ENCODE measurements around the gene CPTP. TPM values are rescaled to one million over a fixed set of nuclear protein-coding genes. Genes with fewer than 3 reads are reported as not detected.

The CPTP gene
- 10 to 100 TPM in 4 of 5 donors, 1 to 10 TPM in 1; 9.4 to 22.0 (median 12.4) TPM for polyA plus RNA-seq (ENCODE audit: insufficient read depth in 1 of 5, insufficient read length in 5 of 5, low replicate concordance in 1 of 5)
- long read RNA-seq, donor 1, transcript CPTP-201 (3 exons, 2,190 nt) = major isoform, 11 of 26 reads
- long read RNA-seq, donor 1, partial matches to known transcripts = 11 of 26 reads
- long read RNA-seq, donor 1, other reads (novel, unspliced or antisense) = 0 of 26 reads
- long read RNA-seq, donor 2, transcript CPTP-202 (2 exons, 1,101 nt) = major isoform, 5 of 9 reads
- long read RNA-seq, donor 2, partial matches to known transcripts = 0 of 9 reads
- long read RNA-seq, donor 2, other reads (novel, unspliced or antisense) = 0 of 9 reads
- long read RNA-seq, donor 3, transcript CPTP-201 (3 exons, 2,190 nt) = major isoform, 6 of 87 reads
- long read RNA-seq, donor 3, partial matches to known transcripts = 53 of 87 reads
- long read RNA-seq, donor 3, other reads (novel, unspliced or antisense) = 25 of 87 reads
- long read RNA-seq, donor 4, partial matches to known transcripts = 0 of 7 reads
- long read RNA-seq, donor 4, other reads (novel, unspliced or antisense) = 0 of 7 reads
- long read RNA-seq, donor 5, transcript CPTP-202 (2 exons, 1,101 nt) = major isoform, 7 of 13 reads
- long read RNA-seq, donor 5, transcript CPTP-201 (3 exons, 2,190 nt) = minor isoform, 6 of 13 reads
- long read RNA-seq, donor 5, partial matches to known transcripts = 0 of 13 reads
- long read RNA-seq, donor 5, other reads (novel, unspliced or antisense) = 0 of 13 reads
- long read RNA-seq, donor 6, transcript CPTP-201 (3 exons, 2,190 nt) = major isoform, 10 of 14 reads
- long read RNA-seq, donor 6, partial matches to known transcripts = 0 of 14 reads
- long read RNA-seq, donor 6, other reads (novel, unspliced or antisense) = 0 of 14 reads
- long read RNA-seq, donor 7, transcript CPTP-202 (2 exons, 1,101 nt) = minor isoform, 5 of 17 reads
- long read RNA-seq, donor 7, transcript CPTP-201 (3 exons, 2,190 nt) = major isoform, 12 of 17 reads
- long read RNA-seq, donor 7, partial matches to known transcripts = 0 of 17 reads
- long read RNA-seq, donor 7, other reads (novel, unspliced or antisense) = 0 of 17 reads
- long read RNA-seq, donor 8, partial matches to known transcripts = 0 of 6 reads
- long read RNA-seq, donor 8, other reads (novel, unspliced or antisense) = 0 of 6 reads

DNA sequence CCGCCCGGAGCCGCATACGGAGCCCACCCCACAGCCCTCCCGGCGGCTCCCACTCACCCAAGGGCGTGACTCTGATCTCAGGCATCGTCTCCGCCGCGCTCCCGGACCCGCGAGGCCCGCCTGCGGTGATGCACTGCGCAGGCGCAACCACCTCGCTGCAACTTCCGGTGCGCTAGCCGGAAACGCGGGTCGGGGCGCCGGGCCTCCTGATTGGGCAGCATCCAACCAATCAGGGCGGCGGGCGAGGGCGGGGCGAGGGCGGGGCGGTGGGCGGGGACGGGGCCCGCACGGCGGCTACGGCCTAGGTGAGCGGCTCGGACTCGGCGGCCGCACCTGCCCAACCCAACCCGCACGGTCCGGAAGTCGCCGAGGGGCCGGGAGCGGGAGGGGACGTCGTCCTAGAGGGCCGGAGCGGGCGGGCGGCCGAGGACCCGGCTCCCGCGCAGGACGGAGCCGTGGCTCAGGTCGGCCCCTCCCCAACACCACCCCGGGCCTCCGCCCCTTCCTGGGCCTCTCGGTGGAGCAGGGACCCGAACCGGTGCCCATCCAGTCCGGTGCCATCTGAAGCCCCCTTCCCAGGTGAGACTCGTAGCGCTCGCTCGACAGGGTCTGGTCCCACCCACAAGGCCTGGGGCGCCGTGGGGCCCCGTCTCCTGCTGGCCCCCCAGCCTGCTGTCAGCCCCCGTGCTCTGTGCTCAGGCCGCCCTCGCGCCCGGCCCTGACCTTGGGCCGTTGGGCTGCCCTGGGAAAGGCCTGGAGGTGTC lies at the start of gene CPTP, which contains the start of gene INTS11:
TSS of gene CPTP (plus strand) at position 279 of the 764 bp plus-strand sequence. CDS start 2,109 bp downstream, outside the sequence.
TSS of gene INTS11 (minus strand) at position 137 of the 764 bp plus-strand sequence. CDS start at position 85, 52 bp downstream.
- peak; percentile 89 to 90 for DNase-seq

GRCh38 chr1:1274931-1275431 lies 49.6 kb upstream of the CPTP start:
- no peak for DNase-seq

DNA sequence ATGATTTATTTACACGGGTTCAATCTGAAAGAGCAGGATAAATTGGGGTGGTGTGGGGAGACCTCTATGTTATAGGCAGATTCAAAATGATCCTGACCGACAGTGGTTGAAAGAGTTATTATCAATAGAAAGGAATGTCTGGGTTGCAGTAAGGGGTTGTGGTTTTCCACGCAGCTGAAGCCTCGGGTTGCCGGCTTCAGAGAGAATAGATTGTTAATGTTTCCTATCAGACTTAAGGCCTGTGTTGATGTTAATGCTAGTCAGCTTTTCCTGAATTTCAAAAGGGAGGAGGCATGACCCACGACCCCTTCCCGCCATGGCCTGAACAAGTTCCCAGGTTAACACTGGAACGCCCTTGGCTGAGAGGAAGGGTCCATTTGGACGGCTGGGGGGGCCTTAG lies 48.8 kb upstream of the CPTP start:
- no peak for DNase-seq

- DNase-seq = no peak
Observed at GRCh38 chr1:1278620-1279019, 46.0 kb upstream of the CPTP start.

DNA sequence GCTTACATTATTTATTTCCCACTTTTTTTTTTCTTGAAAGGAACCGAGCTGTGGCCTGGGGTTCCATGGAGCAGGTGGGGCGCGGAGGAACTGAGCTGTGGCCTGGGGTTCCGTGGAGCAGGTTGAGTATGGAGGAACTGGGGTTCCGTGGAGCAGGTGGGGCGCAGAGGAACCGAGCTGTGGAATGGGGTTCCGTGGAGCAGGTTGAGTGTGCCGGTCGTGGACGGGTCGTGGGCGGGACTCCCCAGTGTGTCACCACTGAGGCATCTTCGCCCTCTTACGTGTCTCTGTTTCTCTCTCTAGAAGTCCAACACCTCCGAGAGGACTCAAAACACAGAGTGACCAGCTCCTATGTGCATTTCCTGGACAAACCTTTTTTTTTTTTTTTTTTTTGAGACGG lies 45.6 kb upstream of the CPTP start:
- no peak for DNase-seq

- DNase-seq = no peak
Observed at GRCh38 chr1:1280782-1281481, 43.7 kb upstream of the CPTP start.

DNA sequence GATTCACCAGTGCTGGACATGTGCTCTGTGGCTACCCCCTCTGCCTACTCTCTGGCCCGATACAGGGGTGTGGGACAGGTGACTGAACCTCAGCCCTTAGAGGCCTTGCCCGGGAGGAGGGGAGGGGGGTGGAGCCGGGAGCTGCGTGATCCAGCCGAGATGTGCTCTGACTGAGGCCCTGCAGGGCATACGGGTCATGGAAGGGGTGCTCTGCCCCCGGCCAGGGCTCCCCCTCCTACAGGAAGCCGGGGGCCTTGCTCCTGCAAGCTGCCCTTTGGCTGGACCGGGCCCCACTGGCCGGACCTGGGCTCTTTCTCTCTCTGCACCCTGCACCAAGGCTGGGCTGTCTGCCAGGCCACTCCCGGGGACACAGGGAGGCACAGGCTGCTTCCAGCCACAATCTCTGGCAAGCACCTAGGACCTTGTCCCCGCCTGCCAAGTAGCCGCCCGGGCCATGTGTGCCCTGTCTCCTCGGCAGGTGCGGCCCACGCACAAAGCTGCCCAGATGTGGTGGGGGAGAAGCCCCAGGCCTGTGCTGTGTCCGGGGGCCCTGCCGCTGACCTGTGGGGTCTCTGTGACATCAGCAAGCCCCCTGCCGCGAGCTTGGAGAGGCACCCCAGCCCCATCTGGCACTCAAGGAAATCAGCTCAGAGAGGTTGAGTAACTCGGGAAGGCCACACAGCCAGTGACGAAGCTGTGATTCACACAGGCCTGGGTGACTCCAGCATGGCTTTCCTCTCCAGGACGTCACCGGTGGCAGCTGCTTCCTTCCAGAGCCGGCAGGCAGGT lies 42.9 kb upstream of the CPTP start:
- DNase-seq = no peak

DNA sequence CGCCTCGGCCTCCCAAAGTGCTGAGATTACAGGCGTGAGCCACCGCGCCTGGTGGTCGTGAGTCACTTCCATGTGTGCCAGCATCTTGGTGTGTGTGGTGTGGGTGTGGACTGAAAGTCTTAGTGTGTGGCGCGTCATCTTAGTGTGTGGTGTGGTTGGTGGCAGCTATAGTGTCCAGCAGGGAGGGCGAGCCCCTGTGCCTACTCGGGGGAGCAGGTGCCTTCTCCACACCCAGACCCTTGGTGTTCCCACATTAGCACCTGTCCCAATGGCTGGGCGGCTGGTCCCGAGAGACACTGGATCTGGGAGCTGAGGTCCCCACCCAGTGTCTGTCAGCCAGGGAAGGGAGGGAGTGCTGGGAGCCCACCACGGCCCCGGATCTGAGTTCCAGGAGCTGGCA lies 41.6 kb upstream of the CPTP start:
- DNase-seq = no peak

GRCh38 chr1:1283821-1284220 lies 40.8 kb upstream of the CPTP start:
- no peak for DNase-seq

GRCh38 chr1:1284221-1285101 lies 40.1 kb upstream of the CPTP start:
- no peak for DNase-seq

DNA sequence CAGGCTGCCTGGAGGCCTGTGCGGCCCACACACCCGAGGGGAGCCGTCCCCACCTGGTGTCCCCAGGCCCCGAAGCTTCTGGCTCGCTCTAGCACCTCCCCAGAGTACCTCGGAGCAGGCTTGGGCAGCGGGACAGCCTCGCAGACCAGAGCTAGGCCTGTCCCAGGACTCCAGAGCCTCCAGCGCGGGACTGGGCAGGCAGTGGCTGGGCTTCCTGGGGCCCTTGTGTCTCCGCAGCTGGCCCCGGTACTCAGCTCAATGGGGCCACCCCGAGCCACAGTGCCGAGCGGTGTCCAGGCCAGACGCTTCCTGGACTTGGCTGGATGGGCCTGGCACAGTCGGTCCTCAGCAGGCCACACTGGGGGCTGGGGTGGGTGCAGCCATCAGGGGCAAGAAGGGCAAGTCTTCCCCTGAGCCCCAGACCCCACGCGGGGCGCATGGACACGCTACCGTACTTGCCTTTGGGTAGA lies 39.5 kb upstream of the CPTP start:
- DNase-seq = no peak

GRCh38 chr1:1285611-1286311 lies 38.8 kb upstream of the CPTP start:
- no peak for DNase-seq

GRCh38 chr1:1286313-1287261 lies 38.0 kb upstream of the CPTP start:
- DNase-seq = no peak

GRCh38 chr1:1287288-1288110 lies 37.1 kb upstream of the CPTP start:
- DNase-seq = no peak

GRCh38 chr1:1290238-1290731 lies 34.3 kb upstream of the CPTP start:
- DNase-seq = no peak
